PC-3 (cell line): ENCODE data around the gene ARRDC5.

ENCODE experiments used
- EZH2 ChIP-seq: fragments of 300-600 bp; sonication (generic); IDR thresholded peaks from one replicate; pipeline ENCODE4 v1.6.1; 2017; ENCODE audit warnings: antibody characterized with exemption, mild to moderate bottlenecking, low read length; ENCODE audit not compliant: unreplicated experiment
- EZH2phosphoT487 ChIP-seq: fragments of 300-600 bp; sonication (generic); IDR thresholded peaks from 2 replicates; pipeline ENCODE4 v1.6.1; 2018; ENCODE audit warnings: mild to moderate bottlenecking, antibody characterized with exemption, low read length, borderline replicate concordance
- TF ChIP-seq, protein P1 (sequence below): fragments of 300-600 bp; sonication (generic); conservative IDR thresholded peaks from 2 replicates; pipeline ENCODE4 v1.5.1; 2017; ENCODE audit warnings: antibody characterized with exemption, low read depth, mild to moderate bottlenecking, low read length

- TF ChIP-seq, protein P1, sequence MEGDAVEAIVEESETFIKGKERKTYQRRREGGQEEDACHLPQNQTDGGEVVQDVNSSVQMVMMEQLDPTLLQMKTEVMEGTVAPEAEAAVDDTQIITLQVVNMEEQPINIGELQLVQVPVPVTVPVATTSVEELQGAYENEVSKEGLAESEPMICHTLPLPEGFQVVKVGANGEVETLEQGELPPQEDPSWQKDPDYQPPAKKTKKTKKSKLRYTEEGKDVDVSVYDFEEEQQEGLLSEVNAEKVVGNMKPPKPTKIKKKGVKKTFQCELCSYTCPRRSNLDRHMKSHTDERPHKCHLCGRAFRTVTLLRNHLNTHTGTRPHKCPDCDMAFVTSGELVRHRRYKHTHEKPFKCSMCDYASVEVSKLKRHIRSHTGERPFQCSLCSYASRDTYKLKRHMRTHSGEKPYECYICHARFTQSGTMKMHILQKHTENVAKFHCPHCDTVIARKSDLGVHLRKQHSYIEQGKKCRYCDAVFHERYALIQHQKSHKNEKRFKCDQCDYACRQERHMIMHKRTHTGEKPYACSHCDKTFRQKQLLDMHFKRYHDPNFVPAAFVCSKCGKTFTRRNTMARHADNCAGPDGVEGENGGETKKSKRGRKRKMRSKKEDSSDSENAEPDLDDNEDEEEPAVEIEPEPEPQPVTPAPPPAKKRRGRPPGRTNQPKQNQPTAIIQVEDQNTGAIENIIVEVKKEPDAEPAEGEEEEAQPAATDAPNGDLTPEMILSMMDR: no peak
- TF ChIP-seq EZH2phosphoT487: no peak
- no peak for TF ChIP-seq EZH2
These were observed 35.0 kb downstream of the ARRDC5 start, which contains the start of gene PLIN3 for GRCh38 chr19:4867534-4868285.
